WTC11 (cell line): ENCODE results near the gene USB1.

Source experiments
- NR3C1 ChIP-seq: sonication (generic); formaldehyde crosslinking; conservative IDR thresholded peaks from 2 replicates; pipeline ENCODE4 v1.8.1; 2023; ENCODE audit warnings: low read depth, mild to moderate bottlenecking, missing genetic modification reagents
- TF ChIP-seq, protein P1 (sequence below): fragments of 200-600 bp; IDR thresholded peaks from 2 replicates; pipeline ENCODE4 v1.8.0; 2022; ENCODE audit warnings: antibody characterized with exemption
- TF ChIP-seq, protein P2 (sequence below): sonication (generic); formaldehyde crosslinking; IDR thresholded peaks from 2 replicates; pipeline ENCODE4 v1.8.1; 2023; ENCODE audit warnings: mild to moderate bottlenecking, missing genetic modification reagents, moderate library complexity

DNA sequence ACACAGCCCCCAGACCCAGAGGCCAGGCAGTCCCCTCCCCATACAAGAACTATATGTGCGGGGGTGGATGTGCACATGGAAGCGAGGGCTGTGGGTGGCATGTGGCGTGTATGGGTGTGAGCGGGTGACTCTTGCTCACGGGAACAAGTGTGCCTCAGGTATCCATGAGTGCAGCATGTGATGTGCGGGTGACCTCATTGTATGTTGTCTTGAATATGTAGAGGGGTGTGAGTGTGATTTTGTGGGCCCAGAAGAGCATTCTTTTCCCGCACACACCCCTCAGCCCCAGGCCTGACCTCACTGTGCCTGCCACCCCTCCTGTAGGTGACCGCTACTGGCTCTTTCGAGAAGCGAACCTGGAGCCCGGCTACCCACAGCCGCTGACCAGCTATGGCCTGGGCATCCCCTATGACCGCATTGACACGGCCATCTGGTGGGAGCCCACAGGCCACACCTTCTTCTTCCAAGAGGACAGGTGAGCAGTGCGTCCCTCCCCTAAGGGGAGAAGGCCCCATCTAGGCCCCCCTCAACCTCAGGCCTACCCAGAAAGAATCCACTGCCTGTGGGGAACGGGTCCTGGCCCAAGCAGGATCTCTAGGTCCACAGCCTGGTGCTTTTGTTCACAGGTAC, 41.8 kb downstream of the USB1 start:
- TF ChIP-seq, protein P1, sequence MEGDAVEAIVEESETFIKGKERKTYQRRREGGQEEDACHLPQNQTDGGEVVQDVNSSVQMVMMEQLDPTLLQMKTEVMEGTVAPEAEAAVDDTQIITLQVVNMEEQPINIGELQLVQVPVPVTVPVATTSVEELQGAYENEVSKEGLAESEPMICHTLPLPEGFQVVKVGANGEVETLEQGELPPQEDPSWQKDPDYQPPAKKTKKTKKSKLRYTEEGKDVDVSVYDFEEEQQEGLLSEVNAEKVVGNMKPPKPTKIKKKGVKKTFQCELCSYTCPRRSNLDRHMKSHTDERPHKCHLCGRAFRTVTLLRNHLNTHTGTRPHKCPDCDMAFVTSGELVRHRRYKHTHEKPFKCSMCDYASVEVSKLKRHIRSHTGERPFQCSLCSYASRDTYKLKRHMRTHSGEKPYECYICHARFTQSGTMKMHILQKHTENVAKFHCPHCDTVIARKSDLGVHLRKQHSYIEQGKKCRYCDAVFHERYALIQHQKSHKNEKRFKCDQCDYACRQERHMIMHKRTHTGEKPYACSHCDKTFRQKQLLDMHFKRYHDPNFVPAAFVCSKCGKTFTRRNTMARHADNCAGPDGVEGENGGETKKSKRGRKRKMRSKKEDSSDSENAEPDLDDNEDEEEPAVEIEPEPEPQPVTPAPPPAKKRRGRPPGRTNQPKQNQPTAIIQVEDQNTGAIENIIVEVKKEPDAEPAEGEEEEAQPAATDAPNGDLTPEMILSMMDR = no peak
- TF ChIP-seq, protein P2, sequence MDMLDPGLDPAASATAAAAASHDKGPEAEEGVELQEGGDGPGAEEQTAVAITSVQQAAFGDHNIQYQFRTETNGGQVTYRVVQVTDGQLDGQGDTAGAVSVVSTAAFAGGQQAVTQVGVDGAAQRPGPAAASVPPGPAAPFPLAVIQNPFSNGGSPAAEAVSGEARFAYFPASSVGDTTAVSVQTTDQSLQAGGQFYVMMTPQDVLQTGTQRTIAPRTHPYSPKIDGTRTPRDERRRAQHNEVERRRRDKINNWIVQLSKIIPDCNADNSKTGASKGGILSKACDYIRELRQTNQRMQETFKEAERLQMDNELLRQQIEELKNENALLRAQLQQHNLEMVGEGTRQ = no peak
- no peak for TF ChIP-seq NR3C1 (CRISPR knock-in tag)
